Measurements from ENCODE around the gene CAST. TPM values are rescaled to one million over a fixed set of nuclear protein-coding genes. Genes with fewer than 3 reads are reported as not detected.

Gene CAST
- total RNA-seq, 1 donor from 2014 or later, result 112 TPM

- DNase-seq (ENCODE audit: low spot score), result no peak
- Mint-ChIP-seq H3K27ac (no peak overlapping the region), H3K4me3 (no peak overlapping the region), H3K27me3 (ENCODE audit: insufficient read depth) (no peaks in the 10 kb centered on the region), H3K9me3 (no peaks in the 10 kb centered on the region), H3K4me1 (ENCODE audit: low read depth) (peaks cover 16% of the 10 kb centered on the region), H3K36me3 (ENCODE audit: low read depth) (peaks cover 14% of the 10 kb centered on the region)
- intact Hi-C loops (cut with micrococcal nuclease), result no loop called here
Observed at GRCh38 chr5:96709152-96709821, 47.1 kb downstream of the CAST start.

- Mint-ChIP-seq H3K27me3 (ENCODE audit: insufficient read depth) (no peaks in the 10 kb centered on the region), H3K27ac (no peak overlapping the region), H3K36me3 (ENCODE audit: low read depth) (peaks cover 13% of the 10 kb centered on the region), H3K4me3 (no peak overlapping the region), H3K4me1 (ENCODE audit: low read depth) (peaks cover 15% of the 10 kb centered on the region), H3K9me3 (no peaks in the 10 kb centered on the region)
- DNase-seq (ENCODE audit: low spot score), result no peak
- intact Hi-C loops (cut with micrococcal nuclease), result no loop called here
Observed at GRCh38 chr5:96712100-96712746, 50.0 kb downstream of the CAST start.

- Mint-ChIP-seq H3K36me3 (ENCODE audit: low read depth) (peaks cover 14% of the 10 kb centered on the region), H3K27ac (peak overlapping the region; percentile 41), H3K27me3 (ENCODE audit: insufficient read depth) (no peaks in the 10 kb centered on the region), H3K4me1 (ENCODE audit: low read depth) (peaks cover 15% of the 10 kb centered on the region), H3K4me3 (no peak overlapping the region), H3K9me3 (no peaks in the 10 kb centered on the region)
- no peak for DNase-seq (ENCODE audit: low spot score)
- intact Hi-C loops (cut with micrococcal nuclease), result no loop called here
Observed at GRCh38 chr5:96714450-96714849, 52.3 kb downstream of the CAST start.

GRCh38 chr5:96714951-96715451 is 52.8 kb downstream of the CAST start:
- Mint-ChIP-seq H3K36me3 (ENCODE audit: low read depth) (peaks cover 14% of the 10 kb centered on the region), H3K4me3 (no peak overlapping the region), H3K4me1 (ENCODE audit: low read depth) (peaks cover 15% of the 10 kb centered on the region), H3K27me3 (ENCODE audit: insufficient read depth) (no peaks in the 10 kb centered on the region), H3K9me3 (no peaks in the 10 kb centered on the region), H3K27ac (peak overlapping the region; percentile 41)
- intact Hi-C loops (cut with micrococcal nuclease), result no loop called here
- DNase-seq (ENCODE audit: low spot score), result no peak

GRCh38 chr5:96716007-96716406 is 53.8 kb downstream of the CAST start:
- Mint-ChIP-seq H3K9me3 (no peaks in the 10 kb centered on the region), H3K4me1 (ENCODE audit: low read depth) (peaks cover 15% of the 10 kb centered on the region), H3K4me3 (no peak overlapping the region), H3K27ac (no peak overlapping the region), H3K36me3 (ENCODE audit: low read depth) (peaks cover 14% of the 10 kb centered on the region), H3K27me3 (ENCODE audit: insufficient read depth) (no peaks in the 10 kb centered on the region)
- no peak for DNase-seq (ENCODE audit: low spot score)
- intact Hi-C loops (cut with micrococcal nuclease), result no loop called here

GRCh38 chr5:96716716-96717115 is 54.5 kb downstream of the CAST start:
- DNase-seq (ENCODE audit: low spot score), result no peak
- intact Hi-C loops (cut with micrococcal nuclease), result no loop called here
- H3K27me3 Mint-ChIP-seq (ENCODE audit: insufficient read depth), result no peaks in the 10 kb centered on the region
- no peak overlapping the region for H3K27ac Mint-ChIP-seq
- no peaks in the 10 kb centered on the region for H3K9me3 Mint-ChIP-seq
- peaks cover 20% of the 10 kb centered on the region for H3K4me1 Mint-ChIP-seq (ENCODE audit: low read depth)
- peaks cover 12% of the 10 kb centered on the region for H3K36me3 Mint-ChIP-seq (ENCODE audit: low read depth)
- H3K4me3 Mint-ChIP-seq, result no peak overlapping the region

GRCh38 chr5:96717874-96718273 is 55.7 kb downstream of the CAST start:
- Mint-ChIP-seq H3K36me3 (ENCODE audit: low read depth) (peaks cover 9% of the 10 kb centered on the region), H3K27ac (no peak overlapping the region)
- intact Hi-C loops (cut with micrococcal nuclease), result no loop called here

GRCh38 chr5:96718635-96719077 is 56.5 kb downstream of the CAST start:
- Mint-ChIP-seq H3K4me1 (ENCODE audit: low read depth) (peaks cover 29% of the 10 kb centered on the region), H3K27ac (no peak overlapping the region), H3K27me3 (ENCODE audit: insufficient read depth) (no peaks in the 10 kb centered on the region), H3K9me3 (no peaks in the 10 kb centered on the region), H3K36me3 (ENCODE audit: low read depth) (peaks cover 9% of the 10 kb centered on the region), H3K4me3 (no peak overlapping the region)
- intact Hi-C loops (cut with micrococcal nuclease), result no loop called here
- no peak for DNase-seq (ENCODE audit: low spot score)

More at GRCh38 chr5:96717874-96718273, 55.7 kb downstream of the CAST start:
- no peak for DNase-seq (ENCODE audit: low spot score)
- Mint-ChIP-seq H3K27me3 (ENCODE audit: insufficient read depth) (no peaks in the 10 kb centered on the region), H3K9me3 (no peaks in the 10 kb centered on the region), H3K4me3 (no peak overlapping the region), H3K4me1 (ENCODE audit: low read depth) (peaks cover 29% of the 10 kb centered on the region)

GRCh38 chr5:96720408-96720807 is 58.2 kb downstream of the CAST start:
- Mint-ChIP-seq H3K36me3 (ENCODE audit: low read depth) (peaks cover 11% of the 10 kb centered on the region), H3K9me3 (no peaks in the 10 kb centered on the region), H3K4me1 (ENCODE audit: low read depth) (peaks cover 20% of the 10 kb centered on the region), H3K4me3 (no peak overlapping the region), H3K27me3 (ENCODE audit: insufficient read depth) (no peaks in the 10 kb centered on the region), H3K27ac (no peak overlapping the region)
- DNase-seq (ENCODE audit: low spot score), result no peak
- intact Hi-C loops (cut with micrococcal nuclease), result no loop called here

GRCh38 chr5:96721351-96721977 is 59.3 kb downstream of the CAST start:
- no peaks in the 10 kb centered on the region for H3K9me3 Mint-ChIP-seq
- no peak overlapping the region for H3K27ac Mint-ChIP-seq
- no peaks in the 10 kb centered on the region for H3K27me3 Mint-ChIP-seq (ENCODE audit: insufficient read depth)
- peaks cover 15% of the 10 kb centered on the region for H3K4me1 Mint-ChIP-seq (ENCODE audit: low read depth)
- H3K4me3 Mint-ChIP-seq, result no peak overlapping the region
- intact Hi-C loops (cut with micrococcal nuclease), result no loop called here
- no peak for DNase-seq (ENCODE audit: low spot score)
- peaks cover 16% of the 10 kb centered on the region for H3K36me3 Mint-ChIP-seq (ENCODE audit: low read depth)

- Mint-ChIP-seq H3K9me3 (no peaks in the 10 kb centered on the region), H3K27me3 (ENCODE audit: insufficient read depth) (no peaks in the 10 kb centered on the region), H3K4me3 (no peak overlapping the region), H3K27ac (no peak overlapping the region), H3K36me3 (ENCODE audit: low read depth) (peaks cover 19% of the 10 kb centered on the region), H3K4me1 (ENCODE audit: low read depth) (peaks cover 15% of the 10 kb centered on the region)
- DNase-seq (ENCODE audit: low spot score), result no peak
- intact Hi-C loops (cut with micrococcal nuclease), result no loop called here
Observed at GRCh38 chr5:96725257-96725656, 63.1 kb downstream of the CAST start.

- H3K4me1 Mint-ChIP-seq (ENCODE audit: low read depth), result peaks cover 8% of the 10 kb centered on the region
- H3K36me3 Mint-ChIP-seq (ENCODE audit: low read depth), result peaks cover 29% of the 10 kb centered on the region
- no peaks in the 10 kb centered on the region for H3K9me3 Mint-ChIP-seq
- intact Hi-C loops (cut with micrococcal nuclease), result no loop called here
- DNase-seq (ENCODE audit: low spot score), result no peak
- no peak overlapping the region for H3K27ac Mint-ChIP-seq
- no peak overlapping the region for H3K4me3 Mint-ChIP-seq
- no peaks in the 10 kb centered on the region for H3K27me3 Mint-ChIP-seq (ENCODE audit: insufficient read depth)
Observed at GRCh38 chr5:96726802-96727201, 64.6 kb downstream of the CAST start.

GRCh38 chr5:96729156-96729555 is 67.0 kb downstream of the CAST start:
- H3K27me3 Mint-ChIP-seq (ENCODE audit: insufficient read depth), result no peaks in the 10 kb centered on the region
- no peak for DNase-seq (ENCODE audit: low spot score)
- intact Hi-C loops (cut with micrococcal nuclease), result no loop called here
- no peaks in the 10 kb centered on the region for H3K9me3 Mint-ChIP-seq
- no peak overlapping the region for H3K4me3 Mint-ChIP-seq
- peaks cover 29% of the 10 kb centered on the region for H3K36me3 Mint-ChIP-seq (ENCODE audit: low read depth)
- no peak overlapping the region for H3K27ac Mint-ChIP-seq
- peaks cover 2% of the 10 kb centered on the region for H3K4me1 Mint-ChIP-seq (ENCODE audit: low read depth)
